Left renal cortex interstitium (tissue), 4 donors: ENCODE measurements around the gene PLEKHM3. TPM values are rescaled to one million over a fixed set of nuclear protein-coding genes. Genes with fewer than 3 reads are reported as not detected.
"Not testable (repeated sequence)": the region's sequence is repeated elsewhere in the genome, so short reads cannot be mapped to it uniquely, and the experiment has no call there.

Experiments used
- DNase-seq, 4 donors: peaks; one replicate each; pipeline ENCODE4 v3.0.0-alpha.2; 2013; ENCODE audit warnings: low read depth in 4 of 4, low spot score in 2 of 4, missing footprints in 1 of 4
- polyA plus RNA-seq, 4 donors: library from polyadenylated mRNA; unstranded; fragments of 120-200 nt; gene quantifications; one replicate each; pipeline ENCODE4 v1.2.1, GENCODE V29; 2013; ENCODE audit not compliant: insufficient read length in 4 of 4

Gene PLEKHM3
- polyA plus RNA-seq, 4 donors, result 12.2 to 15.3 (median 13.4) TPM

DNA sequence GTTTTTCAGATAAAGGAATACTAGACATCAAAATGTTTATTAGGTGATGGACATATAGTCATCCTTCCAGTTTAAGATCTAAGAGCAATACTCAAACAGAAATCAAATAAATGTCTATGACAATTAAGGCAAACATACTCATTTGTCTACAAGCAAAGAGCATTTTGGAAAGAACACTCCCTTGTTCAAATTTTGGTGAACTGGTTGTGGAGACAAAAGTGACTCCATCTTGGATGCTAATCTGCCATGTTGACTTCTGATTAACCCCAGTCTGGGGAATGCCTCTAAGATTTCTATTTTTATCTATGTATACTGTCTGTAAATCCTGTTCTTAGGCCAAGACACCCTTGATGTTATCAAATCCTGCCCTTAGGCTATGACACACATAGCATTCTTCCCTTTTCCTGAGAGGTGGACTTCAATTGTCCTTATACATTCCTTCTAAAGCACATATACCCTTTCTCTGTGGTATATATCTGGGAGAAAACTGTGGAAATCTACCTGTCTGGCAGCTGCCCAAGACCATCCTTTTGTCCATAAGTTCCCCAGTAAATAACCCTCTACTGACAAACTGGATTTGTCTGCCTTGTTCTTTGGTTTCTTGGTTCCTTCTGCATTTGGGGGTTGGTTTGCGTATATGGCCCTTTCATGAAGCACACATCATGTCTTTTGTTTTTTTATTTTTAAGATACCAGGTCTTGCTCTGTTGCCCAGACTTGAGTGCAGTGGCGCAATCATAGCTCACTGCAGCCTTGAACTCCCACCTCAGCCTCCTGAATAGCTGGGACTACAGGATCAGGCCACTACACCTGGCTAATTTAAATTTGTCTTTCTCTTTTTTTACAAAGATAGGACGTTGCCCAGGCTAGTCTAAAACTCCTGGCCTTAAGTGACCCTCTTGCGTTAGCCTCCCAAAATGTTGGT lies 12.5 kb upstream of the PLEKHM3 start:
- no peak for DNase-seq

DNA sequence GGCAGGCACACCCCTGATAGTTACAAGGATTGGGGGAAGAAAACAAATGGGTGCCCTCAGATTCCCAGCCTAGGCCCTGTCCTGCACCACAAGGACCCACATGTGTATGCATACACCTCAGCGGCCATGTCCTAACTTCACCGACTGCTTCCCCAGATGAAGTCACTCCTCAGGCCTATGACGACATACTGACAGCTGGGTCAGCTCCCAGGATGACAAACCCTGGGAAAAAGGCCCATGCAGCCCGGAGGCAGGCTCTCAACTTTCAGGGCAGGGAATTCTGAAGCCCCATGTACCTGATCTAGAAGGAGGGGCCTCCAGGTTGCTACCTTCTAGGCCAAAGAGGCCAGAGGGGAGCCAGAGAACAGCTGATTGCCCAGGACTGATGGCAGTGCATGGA lies 11.0 kb upstream of the PLEKHM3 start:
- no peak for DNase-seq

DNA sequence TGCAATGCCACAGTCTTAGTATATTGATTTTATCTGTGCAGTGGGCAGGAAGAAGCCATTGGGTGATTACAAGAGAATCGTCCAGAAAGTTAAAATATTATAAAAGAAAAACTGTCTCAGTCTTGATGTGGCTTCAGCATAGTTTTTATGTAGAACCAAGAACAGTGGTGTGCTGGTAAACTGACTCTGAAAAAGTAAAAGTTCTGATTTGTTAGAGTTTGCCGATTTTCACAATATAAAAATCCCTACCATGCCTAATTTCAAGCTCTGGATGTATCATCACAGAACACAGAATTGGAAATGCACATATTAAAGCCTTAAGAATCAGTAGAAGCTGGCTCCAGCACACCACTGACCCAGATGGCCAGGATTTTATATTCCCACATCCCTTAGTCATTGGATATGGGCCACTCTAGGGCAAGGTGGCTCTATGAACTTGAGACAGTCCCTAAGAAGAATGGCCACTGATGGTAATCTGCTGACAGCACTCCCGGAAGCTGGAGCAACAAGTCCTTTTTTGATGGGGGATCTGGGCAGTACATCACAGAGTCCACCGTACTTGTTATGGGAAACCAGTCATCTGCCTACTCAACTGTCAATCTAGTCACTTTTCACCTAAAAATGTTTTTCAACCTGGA lies 9.3 kb upstream of the PLEKHM3 start:
- DNase-seq, result no peak

DNA sequence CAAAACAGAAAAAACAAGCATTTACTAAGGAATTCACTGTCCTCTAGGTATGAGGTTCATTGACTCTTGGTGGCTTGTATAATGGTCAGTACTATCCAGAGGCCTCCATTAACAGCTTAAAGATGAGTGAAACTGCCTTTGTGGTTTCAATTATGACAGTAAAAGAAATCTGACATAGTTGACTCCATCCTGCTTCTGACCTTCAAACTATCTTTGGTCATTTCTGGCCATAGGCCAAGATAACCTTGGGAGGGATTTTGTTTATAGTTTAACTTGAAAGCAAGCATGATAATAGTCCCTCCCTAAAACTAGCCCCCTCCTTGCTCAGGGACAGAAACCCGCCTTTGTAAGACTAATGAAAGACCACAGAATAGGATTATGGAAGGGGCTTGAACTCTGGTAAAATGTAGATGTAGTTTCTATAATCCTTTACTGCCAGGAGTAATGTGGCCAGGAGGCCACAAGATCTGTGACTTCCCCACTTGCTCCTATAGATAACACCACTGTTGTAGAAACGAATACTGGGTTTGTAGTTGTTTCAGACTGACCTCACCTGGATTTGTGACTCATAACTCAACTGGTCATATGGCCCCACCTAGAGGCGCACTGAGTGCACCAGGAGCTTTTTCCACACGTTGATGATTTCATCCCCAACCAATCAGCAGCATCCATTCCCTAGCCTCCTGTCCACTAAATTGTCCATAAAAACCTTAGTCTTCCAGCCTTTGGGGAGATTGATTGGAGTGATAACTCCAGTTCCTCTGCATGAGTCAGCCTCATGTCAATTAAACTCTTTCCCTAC lies 8.6 kb upstream of the PLEKHM3 start:
- no peak for DNase-seq

DNA sequence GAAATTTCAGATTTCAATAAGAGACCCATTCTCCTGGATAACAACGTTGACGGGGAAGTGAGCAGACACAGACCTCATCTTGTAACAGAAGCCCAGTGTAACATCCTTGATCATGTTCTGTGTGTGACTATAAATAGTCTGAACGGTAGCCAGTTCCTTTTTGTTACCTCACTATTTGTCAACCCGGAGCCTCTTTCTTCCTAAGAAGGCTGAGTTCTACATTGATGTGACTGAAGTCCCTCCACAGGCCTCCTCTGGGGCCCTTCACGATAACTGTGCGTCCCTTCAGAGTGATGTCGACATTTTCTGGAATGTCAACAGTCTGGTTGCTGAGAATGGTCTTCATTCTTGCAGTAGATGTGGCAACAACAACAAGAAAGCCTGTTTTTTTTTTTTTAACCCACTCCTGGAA lies 6.3 kb upstream of the PLEKHM3 start:
- DNase-seq, result no peak

DNA sequence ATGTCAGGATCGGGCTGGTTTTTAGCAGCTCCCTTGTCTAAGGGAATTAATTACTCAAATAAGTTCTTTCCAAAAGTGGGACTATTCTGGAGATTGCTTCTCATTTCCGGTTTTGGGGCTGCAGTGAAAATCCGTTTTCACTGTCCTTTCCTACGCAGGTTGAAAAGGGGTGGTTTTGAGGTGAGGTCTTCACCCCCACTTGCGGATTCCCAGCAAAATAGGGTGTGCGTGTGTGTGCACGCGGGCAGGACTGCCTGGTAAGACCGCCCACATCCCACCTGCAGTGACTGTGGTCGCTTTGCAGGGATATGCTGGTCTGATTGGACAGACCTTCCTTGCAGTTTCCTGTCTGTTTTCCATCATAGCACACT lies 472 bp upstream of the PLEKHM3 start:
- no peak for DNase-seq

DNA sequence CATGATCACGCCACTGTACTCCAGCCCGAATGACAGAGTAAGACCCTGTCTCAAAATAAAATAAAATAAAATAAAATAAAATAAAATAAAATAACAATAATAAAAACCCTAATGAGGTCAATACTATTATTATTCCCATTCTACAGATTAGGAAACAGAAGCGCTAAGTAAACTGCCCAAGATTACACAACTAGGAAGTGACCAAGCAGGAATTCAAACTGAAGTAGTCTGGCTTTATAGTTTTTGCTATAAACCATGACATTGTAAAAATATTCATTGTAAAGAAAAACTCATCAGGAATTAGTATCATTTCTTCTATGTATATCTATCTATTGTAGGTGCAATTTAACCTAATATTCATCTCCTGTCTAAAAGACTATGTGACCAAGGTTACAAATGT lies 1.2 kb downstream of the PLEKHM3 start:
- DNase-seq, result no peak

DNA sequence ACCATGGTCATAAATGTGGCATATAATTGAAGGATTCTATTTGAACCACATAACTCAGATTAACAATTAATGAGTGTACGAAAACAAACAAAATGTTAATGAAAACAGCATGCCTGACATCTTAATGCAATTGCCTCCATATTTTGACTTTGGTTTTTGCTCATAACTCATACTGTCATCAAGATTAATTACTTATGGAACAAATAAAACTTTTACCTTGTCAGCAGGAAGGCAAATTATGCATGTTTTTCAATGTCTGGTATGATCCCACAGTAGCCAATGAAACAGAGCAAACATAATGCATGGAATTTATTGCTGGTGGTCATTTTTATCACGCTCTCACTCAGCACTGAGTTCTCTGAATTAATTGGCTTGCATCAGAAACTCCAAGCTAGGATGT lies 5.1 kb downstream of the PLEKHM3 start:
- DNase-seq, result no peak

DNA sequence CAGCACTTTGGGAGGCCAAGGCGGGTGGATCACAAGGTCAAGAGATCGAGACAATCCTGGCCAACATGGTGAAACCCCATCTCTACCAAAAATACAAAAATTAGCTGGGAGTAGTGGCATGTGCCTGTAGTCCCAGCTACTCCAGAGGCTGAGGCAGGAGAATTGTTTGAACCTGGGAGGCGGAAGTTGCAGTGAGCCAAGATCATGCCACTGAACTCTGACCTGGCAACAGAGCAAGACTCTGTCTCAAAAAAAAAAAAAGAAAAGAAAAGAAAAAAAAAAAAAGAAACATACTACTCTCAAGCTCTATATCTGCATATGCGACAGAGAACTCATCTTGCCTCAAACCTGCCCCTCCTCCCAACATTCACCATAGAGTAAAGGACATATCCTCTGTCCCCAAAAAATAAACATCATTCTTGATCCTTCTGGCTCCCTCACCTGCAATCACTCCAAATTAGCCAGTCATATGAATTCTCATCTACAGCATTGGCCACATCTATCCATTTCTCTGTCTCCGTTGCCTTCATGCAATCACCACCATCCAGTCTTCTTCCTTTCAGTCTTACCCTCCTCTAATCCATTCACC lies 7.1 kb downstream of the PLEKHM3 start:
- DNase-seq, result not testable (repeated sequence)

DNA sequence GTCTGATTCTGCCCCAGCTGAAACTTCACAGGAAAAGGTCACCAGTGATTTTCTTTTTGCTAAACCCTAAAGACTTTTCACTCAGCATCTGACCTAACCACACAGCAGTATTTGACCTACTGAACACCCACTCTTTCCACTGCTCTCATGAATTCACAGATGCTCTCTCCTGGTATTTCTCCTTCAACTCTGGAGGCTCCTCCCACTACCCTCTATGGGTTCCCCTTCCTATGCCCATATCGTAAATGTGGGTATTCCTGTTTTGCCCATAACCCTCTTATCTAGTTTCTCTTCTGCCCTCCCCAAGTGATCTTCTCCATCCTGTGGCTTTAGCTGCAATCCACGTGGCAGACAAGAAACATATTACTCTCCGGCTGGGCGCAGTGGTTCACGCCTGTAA lies 7.6 kb downstream of the PLEKHM3 start:
- no peak for DNase-seq

DNA sequence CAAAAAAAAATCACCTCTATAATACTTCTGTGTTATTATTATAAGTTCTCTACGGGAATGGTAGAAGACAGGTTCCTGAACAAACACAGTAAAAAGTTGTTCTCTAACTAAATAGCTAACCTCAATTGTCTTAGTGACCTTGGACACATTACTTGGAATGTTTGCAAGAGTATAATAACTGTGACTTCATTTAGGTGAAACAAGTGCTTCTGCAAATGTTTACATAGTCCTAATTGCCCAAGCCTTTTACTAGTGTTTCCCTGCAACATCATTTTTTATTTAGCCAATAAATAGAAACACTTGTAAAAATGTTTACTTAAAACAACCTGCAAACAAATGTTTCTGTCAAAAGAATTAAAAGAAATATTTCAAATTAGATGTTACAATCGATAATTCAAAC lies 9.9 kb downstream of the PLEKHM3 start:
- DNase-seq, result no peak

DNA sequence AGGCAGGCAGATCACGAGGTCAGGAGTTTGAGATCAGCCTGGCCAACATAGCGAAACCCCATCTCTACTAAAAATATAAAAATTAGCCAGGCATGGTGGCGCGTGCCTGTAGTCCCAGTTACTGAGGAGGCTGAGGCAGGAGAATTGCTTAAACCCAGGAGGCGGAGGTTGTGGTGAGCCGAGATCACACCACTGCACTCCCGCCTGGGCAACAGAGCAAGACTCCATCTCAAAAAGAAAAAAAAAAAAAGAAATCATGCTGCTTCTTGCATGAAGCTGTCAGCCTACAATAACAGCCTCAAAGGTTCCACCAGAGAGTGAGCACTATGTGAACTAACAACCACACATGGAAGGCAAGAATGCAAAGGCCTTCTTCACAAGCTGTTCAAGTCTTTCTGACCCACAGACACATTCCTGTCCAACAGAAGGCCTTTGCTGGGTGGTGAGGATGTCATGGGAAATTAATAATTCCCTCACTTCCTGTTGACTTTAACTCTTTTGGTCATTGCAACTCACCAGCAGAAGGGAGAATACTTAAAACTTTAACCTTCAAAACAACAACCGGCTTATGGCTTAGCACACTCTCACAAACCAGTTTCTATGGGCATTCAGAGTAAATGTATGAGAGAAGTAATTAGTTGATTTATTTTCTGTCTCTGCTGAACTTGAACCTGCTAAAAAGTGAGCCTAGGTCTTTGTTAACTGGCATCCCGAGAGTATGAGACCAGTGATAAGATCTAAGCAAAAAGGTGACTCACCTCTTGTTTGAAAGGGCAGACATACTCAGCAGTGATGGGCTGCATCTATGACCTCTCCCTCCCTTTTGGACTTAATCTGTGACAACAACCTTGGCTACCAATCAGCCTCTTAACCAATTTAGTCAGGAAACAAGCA lies 11.8 kb downstream of the PLEKHM3 start:
- no peak for DNase-seq

DNA sequence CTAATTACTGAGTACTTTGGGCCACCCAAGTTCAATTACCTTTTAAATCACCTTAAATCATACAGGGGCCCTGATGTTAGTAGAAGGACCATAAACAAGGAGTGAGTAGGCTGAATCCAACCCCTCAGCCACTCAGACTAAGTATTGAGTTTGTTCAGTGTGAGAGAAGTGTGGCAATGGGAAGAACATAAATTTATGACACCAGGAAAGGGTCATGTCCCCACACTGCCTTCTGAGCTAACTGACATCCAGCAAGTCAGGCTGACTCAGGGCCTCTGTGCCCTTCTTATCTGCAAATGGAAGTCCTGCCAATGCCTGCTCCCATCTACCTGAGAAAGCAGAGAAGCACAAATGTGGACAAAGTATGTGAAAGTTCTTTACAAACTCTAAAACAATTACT lies 12.9 kb downstream of the PLEKHM3 start:
- no peak for DNase-seq

DNA sequence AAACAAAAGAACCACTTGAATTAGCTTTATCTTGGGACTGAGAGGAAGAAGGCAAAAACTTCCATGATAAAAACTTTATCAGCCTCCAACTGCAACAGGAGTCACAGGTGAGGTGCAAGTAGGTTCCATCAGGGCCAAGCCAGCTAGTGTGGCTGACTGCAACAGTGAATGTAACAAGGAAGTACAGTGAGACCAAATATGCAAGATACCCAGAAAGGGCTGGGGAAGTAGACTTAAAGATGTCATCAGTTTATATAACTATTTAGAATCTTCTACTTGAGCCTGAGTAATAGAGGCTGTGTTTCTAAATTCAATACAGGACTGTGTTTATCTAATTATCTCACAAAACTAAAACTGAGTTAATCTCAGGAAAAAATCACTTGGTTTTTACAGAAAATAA lies 14.8 kb downstream of the PLEKHM3 start:
- no peak for DNase-seq

DNA sequence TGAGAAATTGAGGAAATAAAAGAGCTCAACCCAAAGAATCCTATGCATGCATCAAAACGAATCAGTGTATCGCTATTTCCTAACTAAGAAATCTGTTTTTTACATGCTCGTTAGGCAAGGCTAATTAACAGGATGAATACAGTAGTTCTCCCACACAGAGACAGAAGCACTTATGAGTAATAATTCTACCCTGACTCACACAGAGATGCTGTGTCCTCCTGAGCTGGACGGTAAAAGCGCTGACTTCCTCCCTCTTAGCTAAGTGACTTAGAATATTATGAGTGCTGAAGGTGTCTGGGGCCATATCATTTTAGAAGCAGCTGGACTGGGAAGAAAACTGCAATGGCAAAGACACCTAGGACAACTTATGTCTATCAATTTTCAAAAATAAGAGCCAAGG lies 18.5 kb downstream of the PLEKHM3 start:
- DNase-seq, result no peak

DNA sequence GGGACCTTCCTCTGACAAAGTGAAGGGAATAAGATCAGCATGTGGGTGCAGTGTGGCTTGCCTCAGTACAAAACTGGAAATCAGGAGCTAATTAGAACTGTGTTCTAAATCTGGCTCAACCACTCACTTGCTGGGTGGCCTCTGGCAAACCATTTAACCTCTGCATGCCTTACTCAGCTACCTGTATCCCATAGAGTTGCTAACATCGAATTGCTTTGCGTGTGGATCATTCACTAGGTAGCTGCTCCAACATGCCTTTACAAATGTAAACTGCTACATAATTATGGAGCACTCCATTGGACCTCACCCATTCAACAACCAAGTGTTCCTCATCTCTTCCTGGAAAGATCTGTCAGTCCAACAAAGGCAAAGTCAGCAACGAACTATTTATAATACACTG lies 19.0 kb downstream of the PLEKHM3 start:
- DNase-seq, result no peak

DNA sequence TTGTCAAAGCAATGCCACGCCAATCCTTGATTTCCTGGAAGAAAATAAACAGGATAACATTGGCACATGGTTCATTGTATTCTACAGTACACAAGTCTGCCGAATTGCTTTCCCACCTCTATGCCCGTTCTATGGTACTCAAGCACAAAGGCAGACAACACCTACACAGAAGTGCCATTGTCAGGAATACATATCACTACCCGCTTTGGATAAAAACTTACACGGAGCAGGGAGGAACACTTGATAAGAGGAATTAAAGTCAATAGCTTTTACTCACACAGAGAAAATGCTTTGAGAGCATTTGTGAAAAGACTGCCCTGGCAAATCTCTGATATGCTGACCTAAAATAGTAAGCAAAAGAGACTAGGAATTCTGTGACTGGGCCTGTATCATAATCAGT lies 23.4 kb downstream of the PLEKHM3 start:
- no peak for DNase-seq

DNA sequence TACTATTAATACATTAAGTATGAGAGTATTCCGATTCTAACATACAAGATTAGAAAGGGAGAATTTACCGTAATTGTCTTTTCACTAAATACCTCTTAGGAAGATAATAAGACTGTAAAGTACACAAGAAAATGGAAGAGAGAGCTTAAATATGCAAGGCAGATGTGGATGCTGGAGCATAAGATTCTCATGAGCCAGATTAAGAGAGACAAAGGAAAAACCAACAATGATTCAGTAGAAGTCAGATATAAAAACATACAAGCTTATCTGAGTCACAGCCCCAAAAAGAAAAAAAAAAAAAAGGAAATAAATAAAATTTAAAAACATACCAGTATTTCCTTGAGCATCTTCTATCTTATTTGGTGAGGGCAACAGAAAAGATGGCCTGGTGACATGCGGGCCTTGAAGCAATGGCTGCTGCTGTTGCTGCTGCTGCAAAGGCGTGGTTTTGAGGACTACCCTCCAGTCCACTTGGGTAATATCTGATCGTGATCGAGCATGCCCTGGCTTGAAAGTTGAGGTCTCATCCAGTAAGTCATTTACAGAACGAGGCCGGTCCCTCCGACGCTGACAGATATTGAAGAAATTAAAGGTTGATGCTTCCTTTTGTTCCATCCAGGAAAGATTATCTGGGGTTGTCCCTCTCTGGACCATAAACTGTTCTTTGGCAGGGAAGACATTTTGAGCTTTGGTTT lies 24.5 kb downstream of the PLEKHM3 start:
- DNase-seq, result no peak

DNA sequence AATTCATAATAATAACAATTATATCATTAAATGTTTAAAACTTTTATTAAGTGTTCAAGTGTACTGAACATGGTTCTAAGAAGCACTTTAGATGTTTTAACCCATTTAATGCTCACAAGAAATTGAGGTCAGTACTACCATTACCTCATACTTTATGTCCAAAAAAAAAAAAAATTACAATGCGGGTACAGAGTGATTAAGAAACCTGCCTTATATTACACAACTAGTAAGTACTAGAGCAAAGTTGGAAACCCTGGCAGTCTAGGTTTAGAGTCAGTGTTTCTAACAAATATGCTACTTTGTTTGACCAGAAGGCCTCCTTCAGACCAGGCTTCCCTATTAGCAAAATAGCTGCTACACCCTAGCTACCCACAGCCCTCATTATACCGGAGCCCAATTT lies 28.5 kb downstream of the PLEKHM3 start:
- DNase-seq, result no peak
